GM12878 (cell line): Measurements from ENCODE around the gene PDE4DIP.
"Not testable (repeated sequence)": the region's sequence is repeated elsewhere in the genome, so short reads cannot be mapped to it uniquely, and the experiment has no call there.

Source experiments
- GATAD2B ChIP-seq: fragments of 450-650 bp; conservative IDR thresholded peaks from 2 replicates; pipeline ENCODE4 v1.6.1; 2017; ENCODE audit warnings: low read depth, mild to moderate bottlenecking, moderate library complexity
- SIN3A ChIP-seq: IDR thresholded peaks from 2 replicates; pipeline ENCODE4 v1.6.1; 2012; ENCODE audit warnings: low read depth, low read length, improper control_type of control experiment
- ZNF207 ChIP-seq: fragments of 450-650 bp; IDR thresholded peaks from 2 replicates; pipeline ENCODE4 v1.6.1; 2014; ENCODE audit warnings: antibody characterized with exemption, mild to moderate bottlenecking, borderline replicate concordance
- TF ChIP-seq, protein P1 (sequence below): IDR thresholded peaks from 2 replicates; pipeline ENCODE4 v1.6.1; 2012; ENCODE audit warnings: low read depth, low read length, improper control_type of control experiment
- TF ChIP-seq, protein P2 (sequence below), 3 experiments: IDR thresholded peaks in 2 of 3; conservative IDR thresholded peaks in 1 of 3; 2 replicates each; pipeline ENCODE4 v1.5.1; 2011; ENCODE audit warnings: low read depth in 3 of 3, low read length in 3 of 3, mild to moderate bottlenecking in 3 of 3, control low read depth in 2 of 3, moderate library complexity in 2 of 3, inconsistent platforms in 1 of 3, mixed read lengths in 1 of 3; ENCODE audit not compliant: control insufficient read depth in 2 of 3, insufficient read depth in 1 of 3; ENCODE audit errors: extremely low read depth in 1 of 3
- TF ChIP-seq, protein P3 (sequence below): fragments of 450-650 bp; IDR thresholded peaks from 2 replicates; pipeline ENCODE4 v1.6.1; 2017; ENCODE audit warnings: mild to moderate bottlenecking
- TF ChIP-seq, protein P4 (sequence below): IDR thresholded peaks from 2 replicates; pipeline ENCODE4 v1.6.1; 2011; ENCODE audit warnings: mild to moderate bottlenecking, low read depth, low read length, moderate library complexity; ENCODE audit not compliant: insufficient replicate concordance

DNA sequence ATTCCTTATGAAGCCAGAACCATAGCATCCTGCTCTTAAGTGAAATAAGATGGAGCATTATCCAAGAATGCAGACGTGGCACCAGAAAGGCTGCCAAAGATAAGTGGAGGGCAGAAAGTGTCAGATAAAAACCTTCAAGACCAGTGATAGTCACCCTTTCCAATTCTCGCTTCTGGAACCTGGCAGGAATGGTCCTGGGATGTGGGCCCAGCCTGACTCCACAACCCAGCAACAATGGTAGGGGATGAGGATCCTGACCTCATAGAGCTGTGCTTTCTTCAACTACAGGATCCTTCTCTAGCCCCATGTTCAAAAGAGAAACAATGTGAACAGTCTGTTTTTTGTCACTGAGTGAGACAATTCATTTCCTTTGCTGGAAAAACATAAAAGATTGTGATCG lies 145.2 kb downstream of the PDE4DIP start:
- TF ChIP-seq GATAD2B, ZNF207, SIN3A: not testable (repeated sequence)
- TF ChIP-seq, protein P1, sequence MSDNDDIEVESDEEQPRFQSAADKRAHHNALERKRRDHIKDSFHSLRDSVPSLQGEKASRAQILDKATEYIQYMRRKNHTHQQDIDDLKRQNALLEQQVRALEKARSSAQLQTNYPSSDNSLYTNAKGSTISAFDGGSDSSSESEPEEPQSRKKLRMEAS = not testable (repeated sequence)
- TF ChIP-seq, protein P2, sequence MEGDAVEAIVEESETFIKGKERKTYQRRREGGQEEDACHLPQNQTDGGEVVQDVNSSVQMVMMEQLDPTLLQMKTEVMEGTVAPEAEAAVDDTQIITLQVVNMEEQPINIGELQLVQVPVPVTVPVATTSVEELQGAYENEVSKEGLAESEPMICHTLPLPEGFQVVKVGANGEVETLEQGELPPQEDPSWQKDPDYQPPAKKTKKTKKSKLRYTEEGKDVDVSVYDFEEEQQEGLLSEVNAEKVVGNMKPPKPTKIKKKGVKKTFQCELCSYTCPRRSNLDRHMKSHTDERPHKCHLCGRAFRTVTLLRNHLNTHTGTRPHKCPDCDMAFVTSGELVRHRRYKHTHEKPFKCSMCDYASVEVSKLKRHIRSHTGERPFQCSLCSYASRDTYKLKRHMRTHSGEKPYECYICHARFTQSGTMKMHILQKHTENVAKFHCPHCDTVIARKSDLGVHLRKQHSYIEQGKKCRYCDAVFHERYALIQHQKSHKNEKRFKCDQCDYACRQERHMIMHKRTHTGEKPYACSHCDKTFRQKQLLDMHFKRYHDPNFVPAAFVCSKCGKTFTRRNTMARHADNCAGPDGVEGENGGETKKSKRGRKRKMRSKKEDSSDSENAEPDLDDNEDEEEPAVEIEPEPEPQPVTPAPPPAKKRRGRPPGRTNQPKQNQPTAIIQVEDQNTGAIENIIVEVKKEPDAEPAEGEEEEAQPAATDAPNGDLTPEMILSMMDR (IDR thresholded peaks at IDR 0.05 in 2 of 3, conservative IDR thresholded peaks at IDR 0.05 in 1 of 3; ENCODE audit: control insufficient read depth in 2 of 3, extremely low read depth in 1 of 3, insufficient read depth in 1 of 3, low read depth in 3 of 3, low read length in 3 of 3) = not testable (repeated sequence)
- TF ChIP-seq, protein P3, sequence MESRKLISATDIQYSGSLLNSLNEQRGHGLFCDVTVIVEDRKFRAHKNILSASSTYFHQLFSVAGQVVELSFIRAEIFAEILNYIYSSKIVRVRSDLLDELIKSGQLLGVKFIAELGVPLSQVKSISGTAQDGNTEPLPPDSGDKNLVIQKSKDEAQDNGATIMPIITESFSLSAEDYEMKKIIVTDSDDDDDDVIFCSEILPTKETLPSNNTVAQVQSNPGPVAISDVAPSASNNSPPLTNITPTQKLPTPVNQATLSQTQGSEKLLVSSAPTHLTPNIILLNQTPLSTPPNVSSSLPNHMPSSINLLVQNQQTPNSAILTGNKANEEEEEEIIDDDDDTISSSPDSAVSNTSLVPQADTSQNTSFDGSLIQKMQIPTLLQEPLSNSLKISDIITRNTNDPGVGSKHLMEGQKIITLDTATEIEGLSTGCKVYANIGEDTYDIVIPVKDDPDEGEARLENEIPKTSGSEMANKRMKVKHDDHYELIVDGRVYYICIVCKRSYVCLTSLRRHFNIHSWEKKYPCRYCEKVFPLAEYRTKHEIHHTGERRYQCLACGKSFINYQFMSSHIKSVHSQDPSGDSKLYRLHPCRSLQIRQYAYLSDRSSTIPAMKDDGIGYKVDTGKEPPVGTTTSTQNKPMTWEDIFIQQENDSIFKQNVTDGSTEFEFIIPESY = not testable (repeated sequence)
- TF ChIP-seq, protein P4, sequence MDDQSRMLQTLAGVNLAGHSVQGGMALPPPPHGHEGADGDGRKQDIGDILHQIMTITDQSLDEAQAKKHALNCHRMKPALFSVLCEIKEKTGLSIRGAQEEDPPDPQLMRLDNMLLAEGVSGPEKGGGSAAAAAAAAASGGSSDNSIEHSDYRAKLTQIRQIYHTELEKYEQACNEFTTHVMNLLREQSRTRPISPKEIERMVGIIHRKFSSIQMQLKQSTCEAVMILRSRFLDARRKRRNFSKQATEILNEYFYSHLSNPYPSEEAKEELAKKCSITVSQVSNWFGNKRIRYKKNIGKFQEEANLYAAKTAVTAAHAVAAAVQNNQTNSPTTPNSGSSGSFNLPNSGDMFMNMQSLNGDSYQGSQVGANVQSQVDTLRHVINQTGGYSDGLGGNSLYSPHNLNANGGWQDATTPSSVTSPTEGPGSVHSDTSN = not testable (repeated sequence)
